Calu3 (cell line): Measurements from ENCODE around the gene MSL1. TPM values are rescaled to one million over a fixed set of nuclear protein-coding genes. Genes with fewer than 3 reads are reported as not detected.
A peak's percentile ranks its signal among the peaks of the same experiment; 100 is the strongest.

Source experiments
- BruUV-seq: library from RNA; stranded (reverse); fragments of 400-500 nt; replicated peaks from 2 replicates; lab custom pipeline; 2021; lab: Mats Ljungman, UMichigan
- CTCF ChIA-PET: fragments of 300-600 bp; sonication (Branson Sonifier 250); formaldehyde crosslinking; loops from one replicate; lab custom pipeline; 2022; ENCODE audit warnings: antibody characterized with exemption; lab: Charles Lee
- DNase-seq: peaks from one replicate; pipeline ENCODE4 v3.0.0; 2022
- H3K27ac Mint-ChIP-seq: one replicate; pipeline ENCODE4 v1.8.0; 2022; ENCODE audit warnings: mixed read lengths; ENCODE audit not compliant: unreplicated experiment
- H3K27me3 Mint-ChIP-seq: one replicate; pipeline ENCODE4 v1.8.0; 2022; ENCODE audit warnings: mixed read lengths; ENCODE audit not compliant: unreplicated experiment
- H3K36me3 Mint-ChIP-seq: one replicate; pipeline ENCODE4 v1.8.0; 2022; ENCODE audit warnings: mild to moderate bottlenecking, moderate library complexity, mixed read lengths; ENCODE audit not compliant: insufficient read depth, unreplicated experiment
- H3K4me1 Mint-ChIP-seq: one replicate; pipeline ENCODE4 v1.8.0; 2022; ENCODE audit warnings: mild to moderate bottlenecking, low read depth, mixed read lengths; ENCODE audit not compliant: unreplicated experiment
- H3K4me3 Mint-ChIP-seq: one replicate; pipeline ENCODE4 v1.8.0; 2022; ENCODE audit warnings: mild to moderate bottlenecking, low read depth, moderate library complexity, mixed read lengths; ENCODE audit not compliant: unreplicated experiment
- H3K9me3 Mint-ChIP-seq: one replicate; pipeline ENCODE4 v1.8.0; 2022; ENCODE audit warnings: low read depth, mixed read lengths; ENCODE audit not compliant: unreplicated experiment
- CTCF ChIP-seq: fragments of 200-600 bp; IDR thresholded peaks from one replicate; pipeline ENCODE4 v1.8.0; 2022; ENCODE audit warnings: antibody characterized with exemption; ENCODE audit not compliant: unreplicated experiment
- intact Hi-C: fragments of 100-400 bp; cut with micrococcal nuclease; formaldehyde crosslinking; loops from one replicate; pipeline ENCODE4 v1.10.0; 2022; ENCODE audit not compliant: unreplicated experiment
- total RNA-seq: library from RNA; stranded (reverse); gene quantifications from 2 replicates; pipeline ENCODE4 v1.2.3, GENCODE V29; 2022

The MSL1 gene
- total RNA-seq, 1 experiment from 2014 or later = 505 TPM

- Mint-ChIP-seq H3K27ac (peak overlapping the region; percentile 74), H3K4me3 (peak overlapping the region; percentile 65), H3K27me3 (no peaks in the 10 kb centered on the region), H3K36me3 (peaks cover 45% of the 10 kb centered on the region), H3K9me3 (no peaks in the 10 kb centered on the region), H3K4me1 (peaks cover 58% of the 10 kb centered on the region)
- peak; percentile 100 for DNase-seq
- CTCF ChIA-PET = interaction anchor here (0.6 to 10.1 kb wide), 107 partner anchors 10 to 1853 kb away, joined by 3 to 674 read pairs (median 6); partner anchors contain the start of genes CASC3, CDC6, CNP and CSF3
- TF ChIP-seq CTCF = no peak
- intact Hi-C loops = loop anchor here (1.0 to 10.0 kb wide), 8 partner anchors 8 to 479 kb away; partner anchors contain the start of genes CASC3, MSL1, PSMD3 and RAPGEFL1
- TSS peak; percentile 100 for BruUV-seq
Observed at GRCh38 chr17:40113110-40113906, 8.5 kb upstream of the MSL1 start.

- H3K4me3 Mint-ChIP-seq = peak overlapping the region; percentile 65
- no peaks in the 10 kb centered on the region for H3K27me3 Mint-ChIP-seq
- no peak for TF ChIP-seq CTCF
- H3K27ac Mint-ChIP-seq = peak overlapping the region; percentile 74
- CTCF ChIA-PET = interaction anchor here (0.6 to 10.1 kb wide), 85 partner anchors 10 to 650 kb away, joined by 3 to 674 read pairs (median 9); partner anchors contain the start of genes CASC3, CDC6, CSF3 and ERBB2
- no peaks in the 10 kb centered on the region for H3K9me3 Mint-ChIP-seq
- intact Hi-C loops = loop anchor here (1.0 to 10.0 kb wide), 8 partner anchors 7 to 479 kb away; partner anchors contain the start of genes CASC3, MSL1, PSMD3 and RAPGEFL1
- no peak for DNase-seq
- H3K4me1 Mint-ChIP-seq = peaks cover 58% of the 10 kb centered on the region
- BruUV-seq = no TSS peak
- H3K36me3 Mint-ChIP-seq = peaks cover 46% of the 10 kb centered on the region
Observed at GRCh38 chr17:40113907-40114245, 7.9 kb upstream of the MSL1 start.

GRCh38 chr17:40115101-40115436 is 6.7 kb upstream of the MSL1 start:
- no peak overlapping the region for H3K4me3 Mint-ChIP-seq
- no peak for TF ChIP-seq CTCF
- H3K36me3 Mint-ChIP-seq = peaks cover 52% of the 10 kb centered on the region
- H3K9me3 Mint-ChIP-seq = no peaks in the 10 kb centered on the region
- intact Hi-C loops = loop anchor here (10.0 kb wide), 1 partner anchor 480 kb away; the partner anchor contains the start of gene STARD3
- peaks cover 51% of the 10 kb centered on the region for H3K4me1 Mint-ChIP-seq
- H3K27ac Mint-ChIP-seq = no peak overlapping the region
- BruUV-seq = no TSS peak
- no peaks in the 10 kb centered on the region for H3K27me3 Mint-ChIP-seq
- CTCF ChIA-PET = interaction anchor here (0.5 to 10.1 kb wide), 18 partner anchors 8 to 440 kb away, joined by 3 to 674 read pairs (median 88); partner anchors contain the start of genes CASC3, CSF3, MED24 and MSL1
- no peak for DNase-seq

GRCh38 chr17:40122136-40122998 is 596 bp downstream of the MSL1 start:
- CTCF ChIA-PET = interaction anchor here (0.5 to 9.7 kb wide), 47 partner anchors 10 to 1564 kb away, joined by 3 to 386 read pairs (median 5); partner anchors contain the start of genes CASC3, CSF3, ERBB2 and NR1D1
- intact Hi-C loops = no loop called here

More at GRCh38 chr17:40122136-40122998, 596 bp downstream of the MSL1 start:
- peak; percentile 98 for DNase-seq
- Mint-ChIP-seq H3K27me3 (no peaks in the 10 kb centered on the region), H3K27ac (no peak overlapping the region), H3K9me3 (no peaks in the 10 kb centered on the region), H3K4me1 (peaks cover 48% of the 10 kb centered on the region), H3K36me3 (peaks cover 82% of the 10 kb centered on the region), H3K4me3 (peak overlapping the region; percentile 86)
- TF ChIP-seq CTCF = no peak
- BruUV-seq = no TSS peak
